ENCODE data around the gene TGFBR3.

DNA sequence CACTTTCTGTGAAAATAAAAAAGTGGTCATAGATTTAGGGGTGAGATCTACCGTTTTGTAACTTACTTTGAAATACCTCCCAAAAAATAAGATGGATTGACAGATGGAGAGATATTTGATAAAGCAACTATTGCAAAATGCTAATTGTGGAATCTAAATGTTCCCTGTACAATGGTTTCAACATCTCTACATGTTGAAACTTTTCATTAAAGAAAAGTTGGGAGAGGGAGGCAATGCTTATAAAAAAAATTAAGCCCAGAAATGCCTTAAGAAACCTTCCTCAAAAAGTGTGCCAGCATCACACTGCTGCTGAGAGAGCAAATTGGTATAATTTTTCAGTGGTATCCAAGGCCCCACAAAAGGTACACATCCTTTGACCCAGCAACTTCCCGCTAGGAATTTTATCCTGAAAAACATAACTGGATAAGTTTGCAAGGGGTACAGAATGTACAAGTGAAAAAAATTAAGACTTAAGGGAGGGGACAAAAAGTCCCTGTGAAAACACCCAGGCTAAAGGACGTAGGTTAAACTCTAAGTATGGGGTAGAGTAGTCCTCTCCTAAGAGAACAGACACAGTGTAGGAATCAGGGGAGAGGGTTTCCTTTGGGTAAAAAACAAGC is 84.3 kb downstream of the TGFBR3 start:
- TF ChIP-seq POLR2A (IDR thresholded peaks at IDR 0.05; ENCODE audit: low read depth, low read length) (no peak), MXI1 (IDR thresholded peaks at IDR 0.05; ENCODE audit: borderline replicate concordance, low read depth, low read length) (no peak), RFX5 (IDR thresholded peaks at IDR 0.05; ENCODE audit: low read depth, low read length) (no peak), FOS (IDR thresholded peaks at IDR 0.05; ENCODE audit: low read depth, low read length) (no peak), CEBPB (IDR thresholded peaks at IDR 0.05; ENCODE audit: low read depth, low read length) (no peak), SMC3 (IDR thresholded peaks at IDR 0.05; ENCODE audit: low read depth, low read length) (no peak), MAZ (IDR thresholded peaks at IDR 0.05; ENCODE audit: borderline replicate concordance, low read depth, low read length) (no peak), RCOR1 (IDR thresholded peaks at IDR 0.05; ENCODE audit: insufficient replicate concordance, low read length) (no peak), ELK1 (IDR thresholded peaks at IDR 0.05; ENCODE audit: borderline replicate concordance, low read depth, low read length) (no peak), RAD21 (IDR thresholded peaks at IDR 0.05; ENCODE audit: low read length) (no peak)
- TF ChIP-seq, protein P1, sequence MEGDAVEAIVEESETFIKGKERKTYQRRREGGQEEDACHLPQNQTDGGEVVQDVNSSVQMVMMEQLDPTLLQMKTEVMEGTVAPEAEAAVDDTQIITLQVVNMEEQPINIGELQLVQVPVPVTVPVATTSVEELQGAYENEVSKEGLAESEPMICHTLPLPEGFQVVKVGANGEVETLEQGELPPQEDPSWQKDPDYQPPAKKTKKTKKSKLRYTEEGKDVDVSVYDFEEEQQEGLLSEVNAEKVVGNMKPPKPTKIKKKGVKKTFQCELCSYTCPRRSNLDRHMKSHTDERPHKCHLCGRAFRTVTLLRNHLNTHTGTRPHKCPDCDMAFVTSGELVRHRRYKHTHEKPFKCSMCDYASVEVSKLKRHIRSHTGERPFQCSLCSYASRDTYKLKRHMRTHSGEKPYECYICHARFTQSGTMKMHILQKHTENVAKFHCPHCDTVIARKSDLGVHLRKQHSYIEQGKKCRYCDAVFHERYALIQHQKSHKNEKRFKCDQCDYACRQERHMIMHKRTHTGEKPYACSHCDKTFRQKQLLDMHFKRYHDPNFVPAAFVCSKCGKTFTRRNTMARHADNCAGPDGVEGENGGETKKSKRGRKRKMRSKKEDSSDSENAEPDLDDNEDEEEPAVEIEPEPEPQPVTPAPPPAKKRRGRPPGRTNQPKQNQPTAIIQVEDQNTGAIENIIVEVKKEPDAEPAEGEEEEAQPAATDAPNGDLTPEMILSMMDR (conservative IDR thresholded peaks at IDR 0.05; ENCODE audit: low read depth, low read length): no peak
- TF ChIP-seq, protein P2, sequence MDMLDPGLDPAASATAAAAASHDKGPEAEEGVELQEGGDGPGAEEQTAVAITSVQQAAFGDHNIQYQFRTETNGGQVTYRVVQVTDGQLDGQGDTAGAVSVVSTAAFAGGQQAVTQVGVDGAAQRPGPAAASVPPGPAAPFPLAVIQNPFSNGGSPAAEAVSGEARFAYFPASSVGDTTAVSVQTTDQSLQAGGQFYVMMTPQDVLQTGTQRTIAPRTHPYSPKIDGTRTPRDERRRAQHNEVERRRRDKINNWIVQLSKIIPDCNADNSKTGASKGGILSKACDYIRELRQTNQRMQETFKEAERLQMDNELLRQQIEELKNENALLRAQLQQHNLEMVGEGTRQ (IDR thresholded peaks at IDR 0.05; ENCODE audit: low read depth, low read length): no peak
